Measurements from ENCODE around the gene GPR55. TPM values are rescaled to one million over a fixed set of nuclear protein-coding genes. Genes with fewer than 3 reads are reported as not detected.
A peak's percentile ranks its signal among the peaks of the same experiment; 100 is the strongest.

The GPR55 gene
- total RNA-seq, 1 experiment from 2014 or later, result not detected

GRCh38 chr2:230881840-230882239 lies 43.2 kb downstream of the GPR55 start:
- no peak overlapping the region for H3K4me3 ChIP-seq (ENCODE audit: insufficient read depth, low read depth, low read length)
- DNase-seq, result no peak
- no peaks in the 10 kb centered on the region for H3K27me3 ChIP-seq (ENCODE audit: control insufficient read depth, insufficient read depth, low read length)
- peaks cover 22% of the 10 kb centered on the region for H3K36me3 ChIP-seq (replicated peaks; ENCODE audit: control insufficient read depth, insufficient read depth, low read length)

- no peak for DNase-seq
- no peak overlapping the region for H3K4me3 ChIP-seq (ENCODE audit: insufficient read depth, low read depth, low read length)
- peaks cover 38% of the 10 kb centered on the region for H3K36me3 ChIP-seq (replicated peaks; ENCODE audit: control insufficient read depth, insufficient read depth, low read length)
- no peaks in the 10 kb centered on the region for H3K27me3 ChIP-seq (ENCODE audit: control insufficient read depth, insufficient read depth, low read length)
Observed at GRCh38 chr2:230879891-230880290, 45.2 kb downstream of the GPR55 start.

- Histone ChIP-seq H3K36me3 (replicated peaks; ENCODE audit: control insufficient read depth, insufficient read depth, low read length) (peaks cover 39% of the 10 kb centered on the region), H3K4me3 (ENCODE audit: insufficient read depth, low read depth, low read length) (no peak overlapping the region)
- peak; percentile 28 for DNase-seq
Observed at GRCh38 chr2:230879271-230879882, 45.7 kb downstream of the GPR55 start.

GRCh38 chr2:230878599-230879188 lies 46.3 kb downstream of the GPR55 start:
- Histone ChIP-seq H3K36me3 (replicated peaks; ENCODE audit: control insufficient read depth, insufficient read depth, low read length) (peaks cover 43% of the 10 kb centered on the region), H3K4me3 (ENCODE audit: insufficient read depth, low read depth, low read length) (no peak overlapping the region), H3K27me3 (ENCODE audit: control insufficient read depth, insufficient read depth, low read length) (no peaks in the 10 kb centered on the region)
- DNase-seq, result peak; percentile 40

More at GRCh38 chr2:230879271-230879882, 45.7 kb downstream of the GPR55 start:
- H3K27me3 ChIP-seq (ENCODE audit: control insufficient read depth, insufficient read depth, low read length), result no peaks in the 10 kb centered on the region

GRCh38 chr2:230877759-230878598 lies 47.1 kb downstream of the GPR55 start:
- peaks cover 47% of the 10 kb centered on the region for H3K36me3 ChIP-seq (replicated peaks; ENCODE audit: control insufficient read depth, insufficient read depth, low read length)
- no peaks in the 10 kb centered on the region for H3K27me3 ChIP-seq (ENCODE audit: control insufficient read depth, insufficient read depth, low read length)
- H3K4me3 ChIP-seq (ENCODE audit: insufficient read depth, low read depth, low read length), result no peak overlapping the region
- DNase-seq, result peak; percentile 56

- Histone ChIP-seq H3K36me3 (replicated peaks; ENCODE audit: control insufficient read depth, insufficient read depth, low read length) (peaks cover 51% of the 10 kb centered on the region), H3K27me3 (ENCODE audit: control insufficient read depth, insufficient read depth, low read length) (no peaks in the 10 kb centered on the region), H3K4me3 (ENCODE audit: insufficient read depth, low read depth, low read length) (no peak overlapping the region)
- DNase-seq, result peak; percentile 33
Observed at GRCh38 chr2:230877116-230877758, 47.8 kb downstream of the GPR55 start.

- no peak for DNase-seq
- peaks cover 52% of the 10 kb centered on the region for H3K36me3 ChIP-seq (replicated peaks; ENCODE audit: control insufficient read depth, insufficient read depth, low read length)
- H3K4me3 ChIP-seq (ENCODE audit: insufficient read depth, low read depth, low read length), result no peak overlapping the region
- no peaks in the 10 kb centered on the region for H3K27me3 ChIP-seq (ENCODE audit: control insufficient read depth, insufficient read depth, low read length)
Observed at GRCh38 chr2:230875347-230876315, 49.4 kb downstream of the GPR55 start.

GRCh38 chr2:230874876-230875275 lies 50.2 kb downstream of the GPR55 start:
- DNase-seq, result no peak
- Histone ChIP-seq H3K27me3 (ENCODE audit: control insufficient read depth, insufficient read depth, low read length) (no peaks in the 10 kb centered on the region), H3K36me3 (replicated peaks; ENCODE audit: control insufficient read depth, insufficient read depth, low read length) (peaks cover 52% of the 10 kb centered on the region), H3K4me3 (ENCODE audit: insufficient read depth, low read depth, low read length) (no peak overlapping the region)

- Histone ChIP-seq H3K27me3 (ENCODE audit: control insufficient read depth, insufficient read depth, low read length) (no peaks in the 10 kb centered on the region), H3K4me3 (ENCODE audit: insufficient read depth, low read depth, low read length) (no peak overlapping the region), H3K36me3 (replicated peaks; ENCODE audit: control insufficient read depth, insufficient read depth, low read length) (peaks cover 50% of the 10 kb centered on the region)
- DNase-seq, result no peak
Observed at GRCh38 chr2:230874456-230874855, 50.6 kb downstream of the GPR55 start.

- no peak for DNase-seq
- Histone ChIP-seq H3K27me3 (ENCODE audit: control insufficient read depth, insufficient read depth, low read length) (no peaks in the 10 kb centered on the region), H3K36me3 (replicated peaks; ENCODE audit: control insufficient read depth, insufficient read depth, low read length) (peaks cover 48% of the 10 kb centered on the region), H3K4me3 (ENCODE audit: insufficient read depth, low read depth, low read length) (no peak overlapping the region)
Observed at GRCh38 chr2:230873661-230874401, 51.2 kb downstream of the GPR55 start.

GRCh38 chr2:230872968-230873660 lies 51.9 kb downstream of the GPR55 start:
- no peak for DNase-seq

GRCh38 chr2:230872151-230872967 lies 52.7 kb downstream of the GPR55 start:
- no peaks in the 10 kb centered on the region for H3K27me3 ChIP-seq (ENCODE audit: control insufficient read depth, insufficient read depth, low read length)
- peaks cover 37% of the 10 kb centered on the region for H3K36me3 ChIP-seq (replicated peaks; ENCODE audit: control insufficient read depth, insufficient read depth, low read length)
- no peak overlapping the region for H3K4me3 ChIP-seq (ENCODE audit: insufficient read depth, low read depth, low read length)
- DNase-seq, result no peak

More at GRCh38 chr2:230872968-230873660, 51.9 kb downstream of the GPR55 start:
- peaks cover 45% of the 10 kb centered on the region for H3K36me3 ChIP-seq (replicated peaks; ENCODE audit: control insufficient read depth, insufficient read depth, low read length)
- H3K4me3 ChIP-seq (ENCODE audit: insufficient read depth, low read depth, low read length), result no peak overlapping the region
- H3K27me3 ChIP-seq (ENCODE audit: control insufficient read depth, insufficient read depth, low read length), result no peaks in the 10 kb centered on the region
